GM19351 (cell line): ENCODE results near the gene ATP10A.
"Not testable (repeated sequence)": the region's sequence is repeated elsewhere in the genome, so short reads cannot be mapped to it uniquely, and the experiment has no call there.

ENCODE experiments used
- ATAC-seq: cut with Tn5 transposase; IDR thresholded peaks from one replicate; pipeline ENCODE4 v1.9.1; 2021; ENCODE audit warnings: mild to moderate bottlenecking, moderate library complexity; ENCODE audit not compliant: unreplicated experiment

Gene ATP10A

DNA sequence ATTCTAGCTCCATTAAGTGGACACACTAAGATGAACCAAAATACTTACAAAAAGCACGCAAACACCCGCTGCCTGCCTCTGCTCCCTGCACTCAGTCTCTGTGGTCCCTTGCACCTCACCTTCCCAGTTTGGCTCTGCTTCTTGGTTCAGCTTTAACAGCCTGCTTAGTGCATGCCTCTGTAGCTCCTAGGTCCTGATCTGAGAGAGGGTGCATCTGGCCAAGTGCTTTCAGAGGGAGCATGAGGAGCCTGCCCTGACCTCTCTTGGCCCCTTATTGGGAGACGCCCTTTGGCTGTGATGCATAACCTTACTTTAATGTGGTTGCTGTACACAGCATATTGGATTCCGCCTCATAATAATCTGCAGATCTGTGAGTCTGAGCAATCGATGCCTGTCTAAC lies 21.2 kb upstream of the ATP10A start:
- no peak for ATAC-seq

DNA sequence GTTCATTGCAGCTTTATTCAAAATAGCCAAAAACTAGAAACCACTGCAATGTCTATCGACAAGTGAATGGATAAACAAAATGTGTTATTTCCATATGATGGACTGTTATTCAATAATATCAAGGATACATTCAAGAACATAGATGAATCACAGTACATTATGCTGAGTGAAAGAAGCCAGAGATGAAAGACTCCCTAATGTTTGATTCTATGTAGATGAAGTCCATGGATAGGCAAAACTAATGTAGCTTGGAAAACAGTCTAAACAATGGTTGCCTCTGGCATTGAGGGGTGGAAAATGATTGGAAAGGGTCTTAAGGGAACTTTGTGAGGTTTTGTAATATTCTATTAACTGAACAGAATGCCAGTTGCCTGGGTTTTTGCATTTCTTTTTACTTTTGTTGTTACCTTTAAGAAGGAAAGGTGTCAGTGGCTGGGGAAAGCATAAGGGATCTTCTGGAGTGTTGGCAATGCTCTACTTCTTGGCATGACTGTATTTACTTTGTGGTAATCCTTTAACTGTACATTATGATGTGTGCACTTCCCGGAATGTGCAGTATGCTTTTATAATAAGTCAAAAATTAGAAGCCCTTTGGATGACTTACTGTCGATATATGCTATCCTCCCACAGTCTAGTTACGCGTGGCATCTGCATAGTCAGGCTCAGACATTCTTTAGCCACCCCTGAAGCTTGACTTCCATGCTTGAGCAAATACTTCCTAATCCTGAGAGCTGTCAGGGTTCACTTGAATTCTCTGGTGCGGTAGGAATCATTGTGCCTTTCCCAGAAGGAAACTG lies 20.5 kb upstream of the ATP10A start:
- no peak for ATAC-seq

DNA sequence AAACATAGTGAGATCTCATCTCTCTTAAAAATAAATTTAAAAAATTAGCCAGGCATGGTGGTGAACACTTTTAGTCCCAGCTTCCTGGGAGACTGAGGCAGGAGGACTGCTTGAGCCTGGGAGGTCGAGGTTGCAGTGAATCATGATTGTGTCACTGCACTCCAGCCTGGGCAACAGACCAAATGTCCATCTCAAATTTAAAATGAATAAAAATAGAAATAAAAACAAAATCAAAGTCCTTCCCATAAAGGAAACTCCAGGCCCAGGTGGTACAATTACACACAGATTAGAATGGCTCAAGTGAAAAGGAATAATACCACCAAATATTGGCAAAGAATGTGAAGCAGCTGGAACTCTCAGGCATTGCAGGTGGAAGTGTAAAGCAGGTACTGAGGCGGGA lies 19.3 kb upstream of the ATP10A start:
- no peak for ATAC-seq

DNA sequence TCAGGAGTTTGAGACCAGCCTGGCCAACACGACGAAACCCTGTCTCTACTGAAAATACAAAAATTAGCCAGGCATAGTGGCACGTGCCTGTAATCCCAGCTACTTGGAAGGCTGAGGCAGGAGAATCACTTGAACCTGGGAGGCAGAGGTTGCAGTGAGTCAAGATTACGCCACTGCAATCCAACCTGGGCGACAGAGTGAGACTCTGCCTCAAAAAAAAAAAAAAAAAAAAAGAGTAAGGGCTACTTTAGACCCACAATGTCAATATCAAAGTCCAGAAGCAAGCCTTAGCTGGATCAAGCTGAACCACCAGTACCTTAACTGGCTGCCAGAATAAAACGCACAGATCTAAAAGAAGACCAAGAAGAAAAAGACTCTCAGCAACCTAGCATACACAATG lies 17.8 kb upstream of the ATP10A start:
- not testable (repeated sequence) for ATAC-seq

DNA sequence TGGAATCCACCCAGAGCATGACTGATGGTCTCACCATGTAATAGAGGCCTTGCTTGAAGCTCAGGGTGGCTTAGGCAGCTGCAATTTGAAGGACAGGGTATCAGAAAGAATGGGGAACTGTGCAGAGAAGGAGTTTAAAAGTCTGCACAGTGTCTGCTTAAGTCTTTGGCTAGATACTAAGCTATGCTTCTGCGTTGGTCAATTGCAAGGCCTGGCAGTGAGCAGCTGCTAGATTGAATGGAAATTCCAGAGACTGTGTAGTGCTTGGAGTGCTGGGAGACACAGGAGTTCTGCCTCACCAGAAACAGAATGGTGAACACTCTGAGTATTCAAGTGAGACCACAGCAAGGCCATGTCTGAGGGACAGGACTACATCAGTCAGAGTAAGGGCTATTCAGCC lies 17.3 kb upstream of the ATP10A start:
- no peak for ATAC-seq

DNA sequence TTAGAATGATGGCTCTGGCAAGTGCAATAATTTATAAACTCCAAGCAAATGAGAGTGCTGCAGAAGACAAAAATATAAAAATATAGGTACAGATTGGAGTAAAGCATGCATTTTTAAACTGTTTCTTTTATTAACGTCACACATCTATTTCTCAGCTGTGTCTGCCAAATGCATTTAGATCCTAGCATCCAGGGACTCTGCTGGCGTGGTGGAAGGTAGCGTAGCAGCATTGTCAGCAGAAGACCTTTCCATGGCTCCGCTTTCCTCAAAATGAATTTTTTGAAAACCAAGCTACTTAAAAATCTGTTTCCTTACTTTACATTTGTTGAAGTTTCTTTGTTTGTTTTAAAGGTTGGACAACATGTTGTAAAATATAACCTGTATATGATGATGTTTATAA lies 16.3 kb upstream of the ATP10A start:
- ATAC-seq = no peak

DNA sequence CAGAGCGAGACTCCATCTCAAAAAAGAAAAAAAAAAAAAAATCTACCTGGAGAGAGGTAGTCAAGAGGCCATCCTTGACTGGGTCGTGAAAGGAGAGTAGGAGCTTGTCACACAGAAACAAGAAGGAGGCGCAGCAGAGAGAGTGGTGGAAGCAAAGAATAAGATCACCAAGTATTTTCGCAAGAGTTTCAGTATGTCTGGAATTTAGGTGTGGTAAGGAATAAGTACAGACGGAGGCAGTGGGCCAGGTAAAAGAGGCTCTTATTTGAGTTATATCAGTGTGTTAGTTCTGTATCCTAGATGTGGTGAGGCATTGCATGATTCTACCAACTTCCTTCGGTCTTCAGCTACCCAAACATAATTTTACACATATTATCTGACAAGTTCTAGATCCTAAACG lies 14.6 kb upstream of the ATP10A start:
- no peak for ATAC-seq

DNA sequence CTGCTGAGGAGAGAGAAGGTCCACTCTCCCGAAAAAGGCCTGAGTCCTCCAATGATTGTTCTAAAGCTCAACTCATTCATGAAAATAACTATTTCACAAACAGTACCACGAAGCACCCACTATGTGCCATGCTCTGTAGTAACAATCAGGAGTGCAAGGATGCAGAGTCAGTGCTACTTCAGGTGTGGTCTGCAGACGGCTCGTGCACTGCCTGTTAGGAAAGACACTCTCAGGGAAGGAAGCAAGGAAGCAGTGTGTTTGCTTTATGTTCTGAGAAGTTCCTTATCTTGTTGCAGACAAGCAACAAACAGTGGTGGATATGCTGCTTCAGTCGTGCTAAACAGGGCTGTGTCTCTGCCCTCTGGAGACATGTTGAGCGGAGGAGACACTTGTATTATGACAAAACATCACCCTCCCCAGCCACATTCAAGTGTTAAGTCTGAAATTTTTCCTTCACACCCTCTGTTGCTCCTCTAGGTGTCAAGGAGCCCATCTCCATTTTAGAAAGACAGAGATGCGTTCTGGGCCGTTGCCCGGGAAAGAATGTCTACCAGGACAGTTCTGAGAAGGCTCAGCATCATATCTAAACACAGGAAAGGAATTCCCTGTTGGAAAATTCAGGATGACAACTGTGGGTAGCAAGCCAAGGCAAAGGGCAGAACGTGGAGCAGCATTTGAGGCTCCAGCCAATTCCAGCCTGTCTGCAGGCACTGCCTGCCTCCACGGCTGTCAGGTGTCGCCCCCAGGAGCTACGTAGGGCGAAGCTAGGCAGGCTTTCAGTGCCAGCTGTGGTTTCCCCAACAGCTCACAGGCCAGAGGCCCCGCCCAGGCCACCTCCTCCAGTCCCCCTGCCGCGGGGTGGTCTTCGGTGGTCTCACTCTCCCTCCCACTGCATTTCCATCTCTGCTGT lies 13.4 kb upstream of the ATP10A start:
- no peak for ATAC-seq

DNA sequence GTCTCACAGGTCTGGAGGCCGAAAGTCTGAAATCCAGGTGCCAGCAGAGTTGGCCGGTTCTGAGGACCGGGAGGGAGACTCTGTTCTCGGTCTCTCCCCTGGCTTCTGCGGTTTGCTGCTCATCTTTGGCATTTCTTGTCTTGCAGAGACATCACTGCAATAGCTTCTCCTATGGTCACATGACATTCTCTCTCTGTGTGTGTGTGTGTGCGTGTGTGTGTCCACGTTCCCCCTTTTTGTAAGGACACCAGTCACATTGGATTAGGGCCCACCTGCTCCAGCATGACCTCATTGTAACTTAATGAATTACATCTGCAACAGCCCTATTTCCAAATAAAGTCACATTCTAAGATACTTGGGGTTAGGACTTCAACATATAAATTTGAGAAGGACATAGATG lies 12.4 kb upstream of the ATP10A start:
- ATAC-seq = no peak

DNA sequence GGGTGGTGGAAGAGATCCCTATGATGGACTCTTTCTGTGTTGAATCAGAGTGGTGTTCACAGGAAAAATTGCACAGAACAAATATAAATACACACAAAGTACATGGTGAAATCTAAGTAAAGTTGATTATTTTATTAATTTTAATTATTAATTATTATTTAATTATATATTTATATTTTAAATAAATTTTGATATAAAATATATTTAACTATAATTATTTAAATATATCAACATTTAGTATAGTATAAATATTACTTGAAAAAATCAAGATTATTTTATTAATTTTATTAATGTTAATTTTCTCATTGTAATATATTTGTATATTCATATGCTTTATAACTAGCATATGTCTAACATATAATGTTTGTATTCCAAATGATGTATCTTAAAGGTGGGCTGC lies 11.3 kb upstream of the ATP10A start:
- no peak for ATAC-seq

DNA sequence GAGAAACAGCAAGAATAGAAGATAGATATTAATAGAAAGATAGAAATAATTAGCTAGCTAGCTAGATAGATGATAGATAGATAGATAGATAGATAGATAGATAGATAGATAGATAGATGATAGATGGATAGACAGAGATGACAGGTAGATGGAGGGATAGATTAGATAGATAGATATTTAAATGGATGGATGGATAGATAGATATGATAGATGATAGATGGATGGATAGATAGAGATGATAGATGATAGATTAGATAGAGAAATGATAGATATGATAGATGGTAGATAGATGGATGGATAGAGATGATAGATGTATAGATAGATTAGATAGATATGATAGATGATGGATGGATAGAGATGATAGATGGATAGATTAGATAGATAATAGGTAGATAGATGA lies 8.3 kb upstream of the ATP10A start:
- ATAC-seq = no peak

DNA sequence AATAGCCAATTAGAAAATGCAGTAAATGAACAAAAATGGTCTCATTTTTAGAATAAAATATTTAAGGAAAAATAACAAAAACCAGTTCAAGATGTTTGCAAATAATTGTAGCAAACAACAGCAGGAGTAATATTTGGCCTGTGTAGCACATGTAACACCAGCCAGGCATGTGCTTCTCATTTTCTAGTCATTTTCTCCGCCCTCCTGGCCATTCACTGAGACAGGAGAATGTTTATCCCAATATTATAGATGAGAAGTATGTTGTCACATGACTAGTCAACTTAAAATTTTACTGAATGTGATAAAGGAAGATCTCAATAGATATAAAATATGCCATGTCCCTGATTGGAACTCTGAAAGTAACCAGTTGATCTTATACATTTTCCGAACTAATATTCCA lies 7.8 kb upstream of the ATP10A start:
- ATAC-seq = no peak

DNA sequence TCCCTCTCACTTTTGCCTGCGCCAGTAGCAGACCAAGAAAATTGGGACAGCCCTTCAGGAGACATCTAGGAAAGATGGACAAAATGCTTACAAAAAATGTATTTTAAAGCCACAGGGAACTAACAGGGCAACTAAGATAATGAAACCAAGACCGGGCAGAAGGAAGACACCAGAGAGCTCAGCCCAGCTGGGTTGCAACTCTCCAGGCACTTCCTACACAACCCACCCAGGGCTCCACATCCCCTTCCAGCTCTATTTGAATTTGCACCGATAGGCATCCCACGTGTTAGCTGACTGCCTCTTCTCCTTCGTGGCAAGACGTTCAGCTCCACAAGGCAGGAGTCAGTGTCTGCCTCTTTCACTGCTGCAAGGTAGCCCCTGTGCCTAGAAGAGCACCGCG lies 6.6 kb upstream of the ATP10A start:
- ATAC-seq = no peak

DNA sequence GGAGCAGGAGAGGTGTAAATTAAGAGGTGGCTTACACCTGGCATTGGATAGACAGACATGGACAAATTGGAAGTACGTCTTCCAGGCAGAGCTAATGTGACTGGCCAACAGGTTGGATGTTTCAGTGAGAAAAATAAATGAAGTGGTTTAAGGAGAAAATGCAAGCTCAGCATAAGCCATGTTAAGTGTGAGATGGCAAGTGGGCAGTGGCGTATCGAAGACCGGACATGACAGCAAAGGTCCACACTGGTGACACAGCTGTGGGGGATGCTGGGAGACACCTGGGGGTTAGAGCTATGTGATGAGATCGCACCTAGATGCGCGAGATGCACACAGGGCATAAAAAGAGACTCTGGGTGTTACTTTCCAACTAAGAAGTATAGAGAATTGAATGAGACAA lies 3.7 kb upstream of the ATP10A start:
- ATAC-seq = no peak

DNA sequence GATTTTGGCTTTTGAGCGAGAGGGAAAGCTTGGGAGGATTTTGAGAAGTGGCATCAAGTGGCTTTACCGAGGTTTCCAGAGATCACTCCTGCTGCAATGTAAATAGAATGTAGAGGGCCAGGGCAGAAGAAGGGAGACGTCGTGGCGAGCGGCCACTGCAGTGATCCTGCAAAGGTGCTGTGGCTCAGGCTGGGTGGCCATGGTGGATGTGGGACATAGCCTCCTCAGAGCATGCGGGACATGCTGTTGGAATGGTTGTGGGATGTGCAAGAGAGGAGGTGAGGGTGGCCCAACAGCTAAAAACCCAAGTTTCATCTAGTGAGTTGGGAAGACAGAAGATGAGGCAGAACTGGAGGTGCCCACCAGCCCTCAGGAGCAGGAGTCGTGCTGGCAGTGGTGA lies 3.1 kb upstream of the ATP10A start:
- no peak for ATAC-seq

DNA sequence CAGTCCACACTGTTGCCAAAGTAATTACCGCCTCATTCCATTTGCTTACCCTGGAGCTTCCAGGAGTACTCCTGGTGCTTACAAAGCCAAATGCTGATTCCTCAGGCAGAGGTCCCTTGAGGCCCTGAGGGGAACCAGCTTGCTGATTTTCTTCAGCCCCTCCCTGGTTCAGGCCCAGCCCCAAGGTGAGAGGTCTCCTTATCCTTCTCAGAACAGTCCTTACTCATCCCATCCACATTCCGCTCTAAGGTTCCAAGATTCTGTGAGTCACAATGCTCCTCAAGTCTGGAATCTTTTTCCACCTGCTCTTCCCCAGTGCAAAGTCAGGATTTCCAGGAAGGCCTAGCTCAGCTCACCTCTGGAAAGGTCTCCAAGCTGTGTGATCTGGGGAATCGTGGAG lies 1.8 kb upstream of the ATP10A start:
- no peak for ATAC-seq

DNA sequence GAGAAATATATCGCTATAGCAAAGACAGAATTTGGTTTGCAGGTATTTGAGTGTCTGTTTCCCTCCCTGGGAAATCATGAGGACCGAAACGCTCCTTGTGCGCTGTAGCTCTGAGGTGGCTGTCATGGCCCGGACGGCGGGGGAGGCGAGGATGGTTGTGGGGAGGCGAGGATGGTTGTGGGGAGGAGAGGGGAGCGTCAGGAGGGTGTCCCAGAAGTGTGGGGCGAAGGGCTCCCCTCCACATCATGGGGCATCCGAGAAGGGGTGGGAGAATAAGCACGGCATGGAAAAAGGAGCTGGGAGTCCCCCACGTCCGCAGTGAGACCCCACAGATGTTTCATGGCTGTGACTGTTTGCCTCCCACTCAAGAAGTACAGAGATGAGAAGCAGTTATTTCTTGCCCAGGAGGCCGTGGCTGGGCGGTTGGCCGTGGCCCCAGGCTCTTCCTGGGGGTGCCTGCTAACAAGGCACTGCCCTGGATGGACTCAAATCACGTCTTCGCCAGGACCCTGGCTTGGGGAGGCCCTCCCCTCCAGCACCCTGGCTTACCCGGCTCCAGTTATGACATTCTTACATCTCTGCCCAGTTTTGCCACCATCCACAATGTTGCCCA lies 947 bp upstream of the ATP10A start:
- no peak for ATAC-seq

DNA sequence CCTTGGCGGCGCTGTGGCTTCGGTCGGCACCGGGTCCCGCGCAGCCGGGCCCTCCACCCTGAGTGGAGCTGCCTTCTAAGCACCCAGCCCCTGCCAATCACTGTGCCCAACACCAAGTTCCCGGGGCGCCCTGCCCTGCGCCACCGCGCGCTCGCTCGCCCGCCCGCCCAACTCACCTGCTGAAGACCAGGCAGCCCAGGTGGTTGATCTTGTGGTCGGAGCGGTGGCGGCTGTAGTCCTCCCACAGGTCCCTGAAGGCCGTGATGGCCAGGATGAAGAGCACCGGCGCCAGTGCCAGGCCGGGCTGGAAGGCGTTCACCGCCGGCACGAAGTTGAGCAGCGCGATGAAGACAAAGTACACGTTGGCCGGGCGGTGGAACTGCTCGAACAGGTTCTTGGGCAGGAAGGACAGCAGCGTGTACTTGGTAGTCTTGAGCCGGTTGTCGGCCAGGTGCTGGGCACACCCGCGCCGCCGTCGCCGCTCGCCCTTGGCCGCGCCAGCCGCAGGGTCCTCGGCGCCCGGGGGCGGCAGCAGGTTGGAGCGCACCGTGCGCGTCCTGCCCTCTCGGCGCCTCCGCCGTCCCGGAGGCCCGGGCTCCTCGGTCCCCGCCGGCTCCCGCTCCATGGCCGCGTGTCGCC lies 536 bp downstream of the ATP10A start:
- ATAC-seq = no peak

DNA sequence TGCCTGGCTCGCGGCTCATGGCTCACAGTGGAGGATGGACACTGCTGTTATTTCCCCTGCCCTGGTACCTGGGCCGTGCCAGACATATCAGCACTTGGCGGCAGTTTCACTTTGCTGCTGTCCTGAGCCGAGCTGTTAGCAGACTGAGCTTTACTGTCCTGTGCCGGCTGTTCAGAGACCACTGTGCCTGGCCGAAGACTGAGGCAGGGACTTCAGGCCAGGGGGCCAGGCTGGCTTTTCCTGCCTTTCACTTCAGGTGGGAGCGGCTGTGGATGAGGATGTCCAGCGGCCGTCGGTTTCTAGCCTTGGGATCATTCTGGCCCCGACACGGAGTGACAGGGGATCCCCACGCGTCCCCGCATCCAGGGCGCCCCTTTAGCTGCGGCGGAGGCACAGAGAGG lies 1.1 kb downstream of the ATP10A start:
- ATAC-seq = no peak

DNA sequence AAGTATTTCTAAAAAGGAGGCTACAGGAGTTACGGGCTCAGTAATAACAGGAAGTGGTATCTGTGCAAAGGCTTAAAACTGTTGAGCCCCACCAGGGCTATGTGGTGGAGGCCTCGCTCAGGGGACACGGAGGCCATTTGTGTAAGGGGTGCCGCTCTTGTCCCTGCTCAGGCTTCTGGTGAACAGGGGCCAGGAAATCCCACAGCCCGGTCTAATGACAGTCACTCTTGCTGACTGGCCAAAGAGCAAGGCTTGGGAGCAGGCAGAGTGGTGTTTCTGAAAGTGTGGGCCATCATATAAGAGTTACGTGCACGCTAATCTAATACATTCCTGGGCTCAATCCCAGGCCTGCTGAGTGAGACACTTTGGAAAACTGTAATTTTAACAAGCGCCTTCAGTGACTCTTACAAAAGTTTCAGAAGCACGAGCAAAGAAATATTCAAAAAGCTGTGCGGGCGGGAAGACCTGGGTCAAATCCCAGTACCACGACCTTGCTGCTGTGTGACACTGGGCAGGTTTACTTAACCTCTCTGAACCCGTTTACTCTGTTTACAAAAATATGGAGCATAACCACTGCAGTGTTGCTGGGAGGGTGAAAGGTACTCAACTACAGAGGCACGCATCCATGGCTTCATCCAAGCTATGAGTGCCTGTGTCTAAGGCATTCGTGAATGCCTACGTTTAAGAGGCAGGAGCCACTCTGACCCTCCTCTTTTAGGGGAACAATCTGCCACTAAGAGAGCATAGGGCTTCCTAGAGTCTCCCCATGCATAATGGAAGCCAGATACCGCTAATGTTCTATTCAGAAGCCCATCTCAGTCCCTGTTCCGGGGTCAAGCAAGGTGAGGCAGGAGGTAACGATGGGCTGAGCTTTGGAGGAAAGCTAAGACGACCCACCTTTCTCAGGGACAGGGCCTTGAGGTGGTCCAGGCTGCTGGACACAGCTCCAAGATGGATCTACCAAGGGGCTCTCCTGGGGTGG lies 2.0 kb downstream of the ATP10A start:
- no peak for ATAC-seq
